SU-DHL-6 (cell line): ENCODE measurements around the gene SOD3.

Source experiments
- H2AFZ ChIP-seq: fragments of 200-600 bp; sonication (generic); 2 replicates; pipeline ENCODE4 v1.6.1; 2014; ENCODE audit warnings: low read depth, mild to moderate bottlenecking, moderate library complexity, mixed read lengths, antibody characterized with exemption, low read length; ENCODE audit not compliant: severe bottlenecking
- H3F3A ChIP-seq: fragments of 200-600 bp; shearing (Covaris generic); 2 replicates; pipeline ENCODE4 v1.6.0; 2016; ENCODE audit warnings: antibody characterized with exemption, mild to moderate bottlenecking; ENCODE audit not compliant: insufficient read depth
- H3K27ac ChIP-seq: fragments of 200-600 bp; sonication (generic); 2 replicates; pipeline ENCODE4 v1.5.1; 2016; ENCODE audit warnings: low read depth, mild to moderate bottlenecking, low read length, moderate library complexity, mixed read lengths
- H3K27me3 ChIP-seq: fragments of 200-600 bp; sonication (generic), shearing (Covaris generic); 2 replicates; pipeline ENCODE4 v1.6.0; 2014; ENCODE audit warnings: mild to moderate bottlenecking, low read length
- H3K36me3 ChIP-seq: fragments of 200-600 bp; sonication (generic); 2 replicates; pipeline ENCODE4 v1.6.1; 2014; ENCODE audit warnings: mild to moderate bottlenecking, low read length, mixed read lengths
- H3K4me2 ChIP-seq: fragments of 300-600, 200-600 bp; shearing (Covaris generic), sonication (generic); 2 replicates; pipeline ENCODE4 v1.6.0; 2014; ENCODE audit warnings: low read length, low read depth, mild to moderate bottlenecking; ENCODE audit not compliant: poor library complexity, severe bottlenecking
- H3K4me3 ChIP-seq: fragments of 200-600 bp; sonication (generic); 2 replicates; pipeline ENCODE4 v1.5.1; 2014; ENCODE audit warnings: antibody characterized with exemption, low read length, mild to moderate bottlenecking, mixed read lengths; ENCODE audit not compliant: insufficient read depth, poor library complexity, severe bottlenecking
- H3K79me2 ChIP-seq: fragments of 200-600 bp; sonication (generic); 2 replicates; pipeline ENCODE4 v1.6.1; 2014; ENCODE audit warnings: mild to moderate bottlenecking, low read length, moderate library complexity; ENCODE audit not compliant: insufficient read depth
- H3K9ac ChIP-seq: fragments of 200-600 bp; sonication (generic); 2 replicates; pipeline ENCODE4 v1.7.0; 2014; ENCODE audit warnings: mild to moderate bottlenecking, low read length
- H3K9me2 ChIP-seq: fragments of 200-600 bp; sonication (generic); replicated peaks from 2 replicates; pipeline ENCODE4 v1.6.1; 2014; ENCODE audit warnings: low read length; ENCODE audit not compliant: insufficient read depth
- H3K9me3 ChIP-seq: fragments of 200-600 bp; sonication (generic); 2 replicates; pipeline ENCODE4 v1.6.1; 2014; ENCODE audit warnings: low read length, mixed read lengths; ENCODE audit not compliant: insufficient read depth
- H4K20me1 ChIP-seq: fragments of 200-600 bp; sonication (generic); 2 replicates; pipeline ENCODE4 v1.6.1; 2014; ENCODE audit warnings: low read depth, mild to moderate bottlenecking, antibody characterized with exemption, low read length, moderate library complexity, mixed read lengths
- CTCF ChIP-seq: fragments of 200-600 bp; sonication (generic); IDR thresholded peaks from one replicate; pipeline ENCODE4 v1.5.1; 2017; ENCODE audit warnings: antibody characterized with exemption, mild to moderate bottlenecking, low read length, moderate library complexity; ENCODE audit not compliant: insufficient read depth, poor library complexity, severe bottlenecking
- EZH2phosphoT487 ChIP-seq: fragments of 200-600 bp; sonication (generic), shearing (Covaris generic); conservative IDR thresholded peaks from 2 replicates; pipeline ENCODE4 v1.6.1; 2018; ENCODE audit warnings: mild to moderate bottlenecking, antibody characterized with exemption, low read length, moderate library complexity, mixed read lengths

The SOD3 gene

GRCh38 chr4:24809376-24809775, 14.0 kb downstream of the SOD3 start:
- H3K36me3 ChIP-seq: no peaks in the 10 kb centered on the region
- H3K27me3 ChIP-seq: no peaks in the 10 kb centered on the region
- TF ChIP-seq CTCF (no peak), EZH2phosphoT487 (no peak)
- no peaks in the 10 kb centered on the region for H4K20me1 ChIP-seq
- no peaks in the 10 kb centered on the region for H3K79me2 ChIP-seq
- no peak overlapping the region for H3K4me3 ChIP-seq
- H3K27ac ChIP-seq: no peak overlapping the region
- H3F3A ChIP-seq: no peaks in the 10 kb centered on the region
- no peaks in the 10 kb centered on the region for H3K9me2 ChIP-seq
- H3K9me3 ChIP-seq: no peaks in the 10 kb centered on the region
- no peak overlapping the region for H3K4me2 ChIP-seq
- no peak overlapping the region for H2AFZ ChIP-seq
- no peak overlapping the region for H3K9ac ChIP-seq

GRCh38 chr4:24809815-24810405, 14.5 kb downstream of the SOD3 start:
- no peak overlapping the region for H3K27ac ChIP-seq
- no peaks in the 10 kb centered on the region for H3K9me3 ChIP-seq

GRCh38 chr4:24810871-24811631, 15.7 kb downstream of the SOD3 start:
- H3K27me3 ChIP-seq: no peaks in the 10 kb centered on the region
- H3K4me3 ChIP-seq: no peak overlapping the region
- H3F3A ChIP-seq: no peaks in the 10 kb centered on the region
- no peaks in the 10 kb centered on the region for H3K79me2 ChIP-seq
- TF ChIP-seq CTCF: no peak
- no peaks in the 10 kb centered on the region for H3K9me3 ChIP-seq
- H3K9me2 ChIP-seq: no peaks in the 10 kb centered on the region
- H2AFZ ChIP-seq: no peak overlapping the region
- H3K36me3 ChIP-seq: no peaks in the 10 kb centered on the region
- no peak overlapping the region for H3K9ac ChIP-seq
- no peaks in the 10 kb centered on the region for H4K20me1 ChIP-seq
- H3K27ac ChIP-seq: no peak overlapping the region
- no peak overlapping the region for H3K4me2 ChIP-seq

More at GRCh38 chr4:24809815-24810405, 14.5 kb downstream of the SOD3 start:
- Histone ChIP-seq H3K9me2 (no peaks in the 10 kb centered on the region), H3K27me3 (no peaks in the 10 kb centered on the region), H3K79me2 (no peaks in the 10 kb centered on the region), H2AFZ (no peak overlapping the region), H3K36me3 (no peaks in the 10 kb centered on the region), H4K20me1 (no peaks in the 10 kb centered on the region), H3K4me2 (no peak overlapping the region), H3K9ac (no peak overlapping the region), H3K4me3 (no peak overlapping the region), H3F3A (no peaks in the 10 kb centered on the region)
- no peak for TF ChIP-seq CTCF
- no peak for TF ChIP-seq EZH2phosphoT487
